B cell (primary cell): ENCODE measurements around the gene CEP350. TPM values are rescaled to one million over a fixed set of nuclear protein-coding genes. Genes with fewer than 3 reads are reported as not detected.

Experiments used
- ATAC-seq: fragments of 200-7000 bp; cut with Tn5 transposase; one replicate; pipeline ENCODE4 v1.10.0; 2021; ENCODE audit warnings: low read depth, mild to moderate bottlenecking, moderate number of reproducible peaks, moderate library complexity
- CTCF ChIA-PET: fragments of 350-600 bp; sonication (Branson Sonifier 250); formaldehyde crosslinking; loops from one replicate; lab custom pipeline; 2021; ENCODE audit warnings: antibody characterized with exemption, inconsistent platforms; lab: Charles Lee
- POLR2A ChIA-PET: fragments of 350-600 bp; sonication (Branson Sonifier 250); formaldehyde crosslinking; loops from one replicate; lab custom pipeline; 2021; ENCODE audit warnings: antibody characterized with exemption; lab: Charles Lee
- DNase-seq: peaks from one replicate; pipeline ENCODE4 v3.0.0; 2013
- H2AFZ ChIP-seq: 2 replicates; pipeline ENCODE4 v1.6.1; 2012; ENCODE audit warnings: mild to moderate bottlenecking, low read depth, low read length; ENCODE audit not compliant: insufficient read depth, poor library complexity, severe bottlenecking
- H3K27ac ChIP-seq, 2 donors: 1 replicate in 1 of 2; 2 replicates in 1 of 2; pipeline ENCODE4 v1.5.1; 2012 to 2013; ENCODE audit warnings: low read length in 2 of 2, mild to moderate bottlenecking in 2 of 2, moderate library complexity in 1 of 2
- H3K27me3 ChIP-seq, 4 experiments: fragments of 200-600 bp in 1 of 4; sonication (generic) in 1 of 4; replicated peaks in 1 of 4; 1 replicate in 2 of 4; 2 replicates in 2 of 4; pipeline versions ENCODE4 v1.6.1 to v1.7.0; 2013 to 2016; ENCODE audit warnings: low read length in 3 of 4, mild to moderate bottlenecking in 2 of 4, mixed read lengths in 1 of 4, moderate library complexity in 1 of 4; ENCODE audit not compliant: insufficient read depth in 4 of 4, control insufficient read depth in 3 of 4; ENCODE audit errors: control extremely low read depth in 1 of 4
- H3K36me3 ChIP-seq, 2 experiments: replicated peaks in 1 of 2; 1 replicate in 1 of 2; 2 replicates in 1 of 2; pipeline versions ENCODE4 v1.6.1 to v1.7.1; 2013; ENCODE audit warnings: low read length in 1 of 2; ENCODE audit not compliant: insufficient read depth in 2 of 2, control insufficient read depth in 1 of 2; ENCODE audit errors: control extremely low read depth in 1 of 2, extremely low read depth in 1 of 2
- H3K4me1 ChIP-seq, 2 donors: fragments of 200-600 bp in 1 of 2; sonication (generic) in 1 of 2; 1 replicate in 1 of 2; 2 replicates in 1 of 2; pipeline versions ENCODE4 v1.5.1 to v1.6.1; 2013 to 2017; ENCODE audit warnings: low read length in 2 of 2; ENCODE audit not compliant: control insufficient read depth in 2 of 2, insufficient read depth in 2 of 2
- H3K4me2 ChIP-seq: replicated peaks from 2 replicates; pipeline ENCODE3; 2012; ENCODE audit warnings: mild to moderate bottlenecking, low read depth, low read length; ENCODE audit not compliant: poor library complexity, severe bottlenecking
- H3K4me3 ChIP-seq, 5 experiments: fragments of 200-600 bp in 1 of 5; sonication (generic) in 1 of 5; 1 replicate in 3 of 5; 2 replicates in 2 of 5; pipeline versions ENCODE4 v1.5.1 to v1.7.0; 2011 to 2016; ENCODE audit warnings: low read length in 4 of 5, mild to moderate bottlenecking in 4 of 5, low read depth in 2 of 5, control low read depth in 1 of 5, moderate library complexity in 1 of 5; ENCODE audit not compliant: insufficient read depth in 1 of 5; ENCODE audit errors: control extremely low read depth in 1 of 5, extremely low read depth in 1 of 5
- H3K79me2 ChIP-seq: fragments of 200-600 bp; sonication (generic); one replicate; pipeline ENCODE4 v1.6.0; 2016; ENCODE audit warnings: low read length; ENCODE audit not compliant: control insufficient read depth, insufficient read depth
- H3K9ac ChIP-seq: fragments of 200-600 bp; sonication (generic); 2 replicates; pipeline ENCODE4 v1.6.1; 2017; ENCODE audit warnings: mild to moderate bottlenecking, low read length, moderate library complexity
- H3K9me3 ChIP-seq, 3 donors: one replicate each; pipeline versions ENCODE4 v1.6.1 to v1.7.1; 2013; ENCODE audit warnings: low read length in 2 of 3; ENCODE audit not compliant: control insufficient read depth in 2 of 3, insufficient read depth in 1 of 3; ENCODE audit errors: control extremely low read depth in 1 of 3
- H4K20me1 ChIP-seq: 2 replicates; pipeline ENCODE4 v1.6.0; 2012; ENCODE audit warnings: mild to moderate bottlenecking, low read length; ENCODE audit not compliant: insufficient read depth, control insufficient read depth, poor library complexity, severe bottlenecking
- H3K27ac Mint-ChIP-seq: one replicate; pipeline ENCODE4 v1.8.0; 2021; ENCODE audit warnings: mixed read lengths
- H3K27me3 Mint-ChIP-seq: one replicate; pipeline ENCODE4 v1.8.0; 2021; ENCODE audit warnings: mixed read lengths
- H3K4me1 Mint-ChIP-seq: one replicate; pipeline ENCODE4 v1.8.0; 2021; ENCODE audit warnings: mixed read lengths
- H3K4me3 Mint-ChIP-seq: one replicate; pipeline ENCODE4 v1.8.0; 2021; ENCODE audit warnings: mixed read lengths
- H3K9me3 Mint-ChIP-seq: one replicate; pipeline ENCODE4 v1.8.0; 2022; ENCODE audit warnings: mixed read lengths; ENCODE audit not compliant: insufficient read depth
- CTCF ChIP-seq: fragments of 200-600 bp; IDR thresholded peaks from one replicate; pipeline ENCODE4 v1.8.0; 2022; ENCODE audit warnings: antibody characterized with exemption, mild to moderate bottlenecking
- EZH2 ChIP-seq: IDR thresholded peaks from 2 replicates; pipeline ENCODE4 v1.6.1; 2012; ENCODE audit warnings: borderline replicate concordance, low read depth, mild to moderate bottlenecking, moderate library complexity, low read length; ENCODE audit not compliant: insufficient read depth, poor library complexity, severe bottlenecking
- WGBS: methylation state at CpG from one replicate; pipeline ENCODE4 v1.1.5; 2013; ENCODE audit warnings: missing lambda C conversion rate; ENCODE audit not compliant: insufficient coverage; 5-methylcytosine and 5-hydroxymethylcytosine counted together
- intact Hi-C: fragments of 100-400 bp; cut with micrococcal nuclease; formaldehyde crosslinking; loops from one replicate; pipeline ENCODE4 v1.10.0; 2022
- polyA plus RNA-seq: library from polyadenylated mRNA; depleted of rRNA; stranded (reverse); fragments of >200 nt; gene quantifications from 2 replicates; pipeline ENCODE4 v1.2.3, GENCODE V29; 2012
- total RNA-seq, 2 donors: library from RNA; stranded (reverse); fragments of 120-200 nt in 1 of 2; gene quantifications; 1 replicate in 1 of 2; 2 replicates in 1 of 2; pipeline versions ENCODE4 v1.2.3 to v1.2.4, GENCODE V29; 2013 to 2022

The CEP350 gene
- total and polyA plus RNA-seq, 2 donors (not counting 1 experiment from before 2014, with no cell fraction given), result 7.4 to 92.3 TPM

- DNase-seq (no peak), ATAC-seq (no peak)
- no peaks in the 10 kb centered on the region for H3K79me2 ChIP-seq
- no peaks in the 10 kb centered on the region for H3K9me3 Mint-ChIP-seq
- intact Hi-C loops, result no loop called here
- no peak overlapping the region for H3K4me3 Mint-ChIP-seq
- ChIA-PET CTCF (no interaction called here), POLR2A (no interaction called here)
- no peak overlapping the region for H2AFZ ChIP-seq
- no peaks in the 10 kb centered on the region for H3K4me1 ChIP-seq
- no peaks in the 10 kb centered on the region for H3K9me3 ChIP-seq
- no peak overlapping the region for H3K4me2 ChIP-seq
- H3K27ac ChIP-seq, result no peak overlapping the region
- H3K27ac Mint-ChIP-seq, result no peak overlapping the region
- no peak overlapping the region for H3K4me3 ChIP-seq
- peaks cover 7 to 75% of the 10 kb centered on the region in 2 experiments for H3K36me3 ChIP-seq
- TF ChIP-seq EZH2, result no peak
- no peak for TF ChIP-seq CTCF
- H3K9ac ChIP-seq, result no peak overlapping the region
- H4K20me1 ChIP-seq, result no peaks in the 10 kb centered on the region
- H3K4me1 Mint-ChIP-seq, result no peaks in the 10 kb centered on the region
- no peaks in the 10 kb centered on the region for H3K27me3 Mint-ChIP-seq
- no peaks in the 10 kb centered on the region for H3K27me3 ChIP-seq
- no CpG with 5 or more reads among the region's 3 CpGs for WGBS
Measured at GRCh38 chr1:180094705-180095295, 140.2 kb downstream of the CEP350 start.

GRCh38 chr1:180096584-180097325 is 142.1 kb downstream of the CEP350 start:
- Histone ChIP-seq H3K79me2 (no peaks in the 10 kb centered on the region), H3K27me3 (no peaks in the 10 kb centered on the region), H3K36me3 (peaks cover 7 to 68% of the 10 kb centered on the region in 2 experiments), H3K9ac (no peak overlapping the region), H4K20me1 (no peaks in the 10 kb centered on the region), H3K4me2 (no peak overlapping the region), H3K9me3 (no peaks in the 10 kb centered on the region), H3K4me3 (no peak overlapping the region), H3K27ac (no peak overlapping the region), H2AFZ (no peak overlapping the region), H3K4me1 (no peaks in the 10 kb centered on the region)
- WGBS, result no CpG with 5 or more reads among the region's 4 CpGs
- POLR2A ChIA-PET, result no interaction called here
- Mint-ChIP-seq H3K27ac (no peak overlapping the region), H3K4me1 (no peaks in the 10 kb centered on the region), H3K9me3 (no peaks in the 10 kb centered on the region), H3K4me3 (no peak overlapping the region), H3K27me3 (no peaks in the 10 kb centered on the region)
- TF ChIP-seq CTCF (no peak), EZH2 (no peak)
- CTCF ChIA-PET, result no interaction called here
- DNase-seq (no peak), ATAC-seq (no peak)
- intact Hi-C loops, result no loop called here
